Activated CD8-positive, alpha-beta memory T cell treated with anti-CD3 and anti-CD28 coated beads for 4 hours (primary cell): ENCODE measurements around the gene SLC6A4.
"Not testable (repeated sequence)": the region's sequence is repeated elsewhere in the genome, so short reads cannot be mapped to it uniquely, and the experiment has no call there.

Experiments used
- DNase-seq, 2 donors: peaks; one replicate each; pipeline ENCODE4 v3.0.0-alpha.2; 2020; ENCODE audit warnings: low read depth in 2 of 2

The SLC6A4 gene

GRCh38 chr17:30238387-30239088 lies 3.0 kb upstream of the SLC6A4 start:
- DNase-seq: no peak

DNA sequence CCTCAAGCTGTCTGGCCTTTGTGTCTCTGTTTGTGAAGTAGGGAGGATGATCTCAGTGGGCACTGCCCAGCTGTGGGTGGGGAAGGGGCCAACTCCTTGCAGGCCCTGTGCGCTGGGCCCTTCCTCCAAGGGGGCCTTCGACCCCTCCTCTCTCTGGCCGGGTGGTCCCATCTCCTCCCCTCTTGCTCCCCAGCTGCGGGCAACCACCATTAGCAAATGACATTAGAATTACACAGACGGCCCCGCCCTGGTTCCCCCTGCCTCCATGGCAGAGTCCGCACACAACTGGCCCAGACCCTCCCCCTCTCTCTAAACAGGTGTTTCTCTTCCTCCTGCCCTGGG lies 2.5 kb upstream of the SLC6A4 start:
- no peak for DNase-seq

GRCh38 chr17:30237296-30238002 lies 2.0 kb upstream of the SLC6A4 start:
- no peak for DNase-seq

DNA sequence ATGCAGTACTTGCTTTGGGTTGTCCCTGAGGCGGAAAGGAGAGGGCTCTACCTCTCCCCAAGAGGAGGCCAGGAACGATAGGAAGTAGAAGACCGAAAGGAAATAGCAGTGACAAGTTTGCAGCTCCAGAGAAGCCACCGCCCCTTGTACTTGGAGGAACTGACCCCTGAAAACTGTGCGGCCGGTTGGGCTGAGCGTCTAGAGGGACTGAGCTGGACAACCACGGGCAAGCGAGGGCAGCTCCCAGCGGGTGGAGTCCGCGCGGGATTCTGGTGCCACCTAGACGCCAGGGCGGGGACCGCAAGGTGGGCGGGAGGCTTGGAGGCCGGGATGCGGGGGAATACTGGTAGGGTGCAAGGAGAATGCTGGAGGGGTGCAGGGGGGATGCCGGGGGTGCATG lies 1.3 kb upstream of the SLC6A4 start:
- DNase-seq: no peak

GRCh38 chr17:30236297-30236624 lies 764 bp upstream of the SLC6A4 start:
- DNase-seq: no peak

- DNase-seq: no peak
Measured at GRCh38 chr17:30234964-30235363, 533 bp downstream of the SLC6A4 start.

GRCh38 chr17:30234296-30234695 lies 1.2 kb downstream of the SLC6A4 start:
- no peak for DNase-seq

DNA sequence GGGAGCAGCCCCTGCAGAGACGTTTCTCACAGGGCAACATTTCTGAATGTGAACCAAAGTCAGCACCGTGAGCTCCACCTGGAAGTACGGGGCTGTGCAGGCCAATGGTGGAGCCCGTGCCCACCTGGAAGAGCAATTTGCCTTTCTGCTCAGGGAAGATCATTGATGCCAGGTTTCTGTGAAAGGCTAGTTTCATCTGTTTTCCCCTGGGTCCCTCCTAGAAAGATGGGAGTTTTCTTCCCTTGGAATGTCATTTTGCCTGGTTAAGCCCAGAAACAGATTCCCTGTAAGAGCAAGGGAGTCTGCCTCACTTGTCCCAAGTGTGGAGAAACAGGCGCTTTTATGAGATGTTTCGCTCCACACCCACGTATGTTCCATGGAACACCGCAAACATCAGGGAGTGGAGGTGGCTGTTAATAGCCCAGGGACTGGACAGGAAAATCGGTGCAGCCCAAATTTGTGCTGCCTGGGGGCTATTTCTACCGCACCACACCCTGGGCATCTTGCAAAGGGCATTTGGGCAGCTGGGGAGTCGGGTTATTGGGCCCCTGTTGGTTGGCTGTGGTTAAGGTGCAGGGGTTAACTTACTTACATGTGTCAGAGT lies 2.6 kb downstream of the SLC6A4 start:
- DNase-seq: no peak

GRCh38 chr17:30232015-30232823 lies 3.3 kb downstream of the SLC6A4 start:
- DNase-seq: no peak

DNA sequence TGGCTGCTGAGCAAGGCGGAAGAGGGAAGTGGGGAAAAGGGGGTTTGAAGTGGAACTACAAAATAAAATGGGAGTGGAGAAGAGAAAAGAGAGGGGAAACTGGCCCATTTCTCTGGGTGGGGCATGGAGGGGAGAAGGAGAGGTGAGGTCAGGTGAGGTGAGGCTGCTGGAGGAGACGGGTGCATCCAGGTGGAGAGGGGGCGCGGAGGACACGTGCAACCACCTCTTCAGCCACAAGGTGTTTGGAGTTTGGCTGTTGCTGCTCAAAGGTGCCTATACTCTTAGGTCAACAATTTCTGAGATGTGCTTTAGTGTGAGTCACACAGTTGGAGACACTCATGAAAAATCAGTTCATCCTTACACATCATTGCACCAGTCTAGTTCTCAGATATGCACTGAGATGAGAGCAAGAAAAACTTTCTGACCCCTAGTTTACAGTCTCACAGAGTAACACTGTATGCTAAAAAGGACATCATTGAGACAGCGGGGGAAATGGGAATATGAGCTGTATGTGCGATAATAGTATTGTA lies 4.8 kb downstream of the SLC6A4 start:
- DNase-seq: no peak

DNA sequence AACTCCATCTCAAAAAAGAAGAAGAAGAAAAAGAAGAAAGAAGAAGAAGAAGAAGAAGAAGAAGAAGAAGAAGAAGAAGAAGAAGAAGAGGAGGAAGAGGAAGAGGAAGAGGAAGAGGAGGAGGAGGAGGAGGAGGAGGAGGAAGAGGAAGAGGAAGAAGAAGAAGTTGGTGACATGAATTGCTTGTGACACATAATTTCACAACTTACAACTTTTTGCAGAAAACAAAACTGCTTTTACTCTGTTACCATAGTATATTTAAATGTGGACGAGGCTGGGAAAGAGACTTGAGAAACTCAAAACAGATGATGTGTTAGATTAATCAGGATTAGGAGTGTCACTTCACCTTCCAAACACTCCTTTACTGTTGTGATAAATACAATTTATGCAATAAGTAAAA lies 5.5 kb downstream of the SLC6A4 start:
- DNase-seq: not testable (repeated sequence)

DNA sequence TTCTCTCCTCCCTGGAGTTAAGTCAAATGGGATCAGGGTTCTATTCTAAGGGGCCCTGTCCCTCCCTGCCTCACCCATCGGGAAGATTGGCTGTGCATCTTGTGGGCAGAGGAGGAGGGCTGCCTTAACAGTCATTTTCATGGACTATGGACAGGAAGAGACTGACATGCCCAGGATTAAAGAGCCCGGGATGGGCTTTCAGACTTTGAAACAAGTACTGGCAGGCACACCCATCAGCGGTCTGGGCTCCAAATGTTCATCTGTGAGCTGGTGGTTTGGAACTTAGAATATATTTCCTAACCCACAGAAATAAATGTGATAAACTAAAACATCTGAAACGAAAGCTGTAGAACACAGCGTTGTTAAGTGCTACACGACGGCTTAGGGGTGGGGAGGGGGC lies 6.5 kb downstream of the SLC6A4 start:
- no peak for DNase-seq

GRCh38 chr17:30228011-30228410 lies 7.5 kb downstream of the SLC6A4 start:
- DNase-seq: no peak

GRCh38 chr17:30226878-30227277 lies 8.6 kb downstream of the SLC6A4 start:
- DNase-seq: no peak

- DNase-seq: no peak
Measured at GRCh38 chr17:30225919-30226553, 9.5 kb downstream of the SLC6A4 start.

DNA sequence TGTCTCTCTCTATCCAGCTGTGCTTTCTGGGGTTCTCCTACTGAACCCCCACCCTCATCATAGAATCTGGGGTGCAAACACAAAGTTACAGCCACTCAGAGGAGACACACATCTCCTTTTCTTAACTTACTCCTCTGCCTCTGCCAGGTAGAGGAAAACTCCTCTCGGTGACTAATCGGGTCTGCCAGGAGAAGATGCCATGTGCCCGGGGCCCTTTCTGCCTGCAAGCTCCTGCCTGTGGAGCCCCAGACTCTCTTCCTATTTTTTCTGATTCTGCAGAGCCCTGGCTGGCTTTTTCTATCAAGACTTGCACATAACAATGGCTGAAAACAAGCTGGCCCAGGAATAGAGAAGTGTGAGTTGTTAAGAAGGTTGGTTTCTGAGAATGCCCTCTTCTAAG lies 10.4 kb downstream of the SLC6A4 start:
- DNase-seq: no peak

- no peak for DNase-seq
Measured at GRCh38 chr17:30224419-30224960, 11.0 kb downstream of the SLC6A4 start.

DNA sequence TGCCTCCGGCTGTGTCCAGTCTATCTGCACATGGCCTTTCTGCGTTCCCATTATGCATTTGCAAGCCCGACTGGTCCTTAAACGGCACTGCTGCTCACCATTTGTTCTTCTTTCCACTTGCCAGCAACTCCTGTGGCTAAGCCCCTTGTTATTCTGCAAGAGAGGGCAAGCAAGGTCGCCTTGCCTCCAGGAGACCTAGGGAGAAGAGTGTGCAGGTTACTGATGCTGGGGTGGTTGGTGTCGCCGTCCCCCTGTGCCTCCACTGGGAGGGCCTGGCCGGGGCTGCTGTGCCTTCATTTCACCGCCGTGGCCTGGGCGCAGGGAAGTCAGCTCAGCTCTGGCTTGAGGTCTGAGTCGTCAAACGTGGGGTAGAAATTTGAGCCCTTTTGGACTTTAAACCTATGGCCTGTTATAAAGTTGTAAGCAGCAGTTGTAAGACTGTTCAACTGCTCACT lies 12.7 kb downstream of the SLC6A4 start:
- no peak for DNase-seq

DNA sequence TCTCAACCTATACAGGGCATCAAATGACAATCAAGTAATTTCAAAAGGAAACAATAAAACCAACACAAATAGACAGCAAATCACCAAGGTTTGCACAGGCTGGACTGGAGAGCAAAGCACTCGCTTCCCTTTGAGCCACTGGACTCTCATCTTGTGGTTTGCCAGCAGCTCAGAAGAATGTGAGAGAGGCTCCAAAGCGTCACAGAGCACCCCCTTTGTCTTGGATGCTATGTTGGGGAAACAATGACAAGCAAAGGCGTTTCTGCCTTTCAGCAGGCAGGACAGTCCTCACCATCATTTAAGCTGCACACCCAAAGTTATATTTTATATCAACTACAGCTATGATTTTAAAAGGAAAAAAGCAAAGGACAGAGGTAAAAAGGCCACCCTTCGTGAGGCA lies 13.2 kb downstream of the SLC6A4 start:
- DNase-seq: no peak

GRCh38 chr17:30221346-30221745 lies 14.2 kb downstream of the SLC6A4 start:
- no peak for DNase-seq

GRCh38 chr17:30220414-30220813 lies 15.1 kb downstream of the SLC6A4 start:
- DNase-seq: no peak
